ENCODE results near the gene CYTH4. TPM values are rescaled to one million over a fixed set of nuclear protein-coding genes. Genes with fewer than 3 reads are reported as not detected.

CYTH4 gene
- total RNA-seq, 1 experiment from 2014 or later = not detected

- Histone ChIP-seq H4K20me1 (ENCODE audit: insufficient read depth) (no peaks in the 10 kb centered on the region), H3K79me2 (ENCODE audit: low read depth) (no peaks in the 10 kb centered on the region), H2AFZ (no peak overlapping the region), H3K9me2 (ENCODE audit: insufficient read depth) (no peaks in the 10 kb centered on the region), H3K4me2 (no peak overlapping the region), H3K4me1 (replicated peaks; ENCODE audit: insufficient read depth) (peaks cover 20% of the 10 kb centered on the region), H3K36me3 (ENCODE audit: low read depth) (no peaks in the 10 kb centered on the region), H3K27ac (no peak overlapping the region), H3F3A (ENCODE audit: insufficient read depth, low read depth) (peaks cover 7% of the 10 kb centered on the region; the same call in 1 of the 2 replicates), H3K4me3 (no peak overlapping the region), H3K27me3 (ENCODE audit: insufficient read depth, low read depth) (no peaks in the 10 kb centered on the region), H3K9me3 (ENCODE audit: insufficient read depth, low read depth) (no peaks in the 10 kb centered on the region)
- TF ChIP-seq EZH2 (IDR thresholded peaks at IDR 0.05; ENCODE audit: low read depth) = no peak
- TF ChIP-seq, protein P1, sequence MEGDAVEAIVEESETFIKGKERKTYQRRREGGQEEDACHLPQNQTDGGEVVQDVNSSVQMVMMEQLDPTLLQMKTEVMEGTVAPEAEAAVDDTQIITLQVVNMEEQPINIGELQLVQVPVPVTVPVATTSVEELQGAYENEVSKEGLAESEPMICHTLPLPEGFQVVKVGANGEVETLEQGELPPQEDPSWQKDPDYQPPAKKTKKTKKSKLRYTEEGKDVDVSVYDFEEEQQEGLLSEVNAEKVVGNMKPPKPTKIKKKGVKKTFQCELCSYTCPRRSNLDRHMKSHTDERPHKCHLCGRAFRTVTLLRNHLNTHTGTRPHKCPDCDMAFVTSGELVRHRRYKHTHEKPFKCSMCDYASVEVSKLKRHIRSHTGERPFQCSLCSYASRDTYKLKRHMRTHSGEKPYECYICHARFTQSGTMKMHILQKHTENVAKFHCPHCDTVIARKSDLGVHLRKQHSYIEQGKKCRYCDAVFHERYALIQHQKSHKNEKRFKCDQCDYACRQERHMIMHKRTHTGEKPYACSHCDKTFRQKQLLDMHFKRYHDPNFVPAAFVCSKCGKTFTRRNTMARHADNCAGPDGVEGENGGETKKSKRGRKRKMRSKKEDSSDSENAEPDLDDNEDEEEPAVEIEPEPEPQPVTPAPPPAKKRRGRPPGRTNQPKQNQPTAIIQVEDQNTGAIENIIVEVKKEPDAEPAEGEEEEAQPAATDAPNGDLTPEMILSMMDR (conservative IDR thresholded peaks at IDR 0.05) = no peak
- DNase-seq = no peak
- ChIA-PET CTCF (no interaction called here), POLR2A (ENCODE audit: unreplicated experiment) (no interaction called here)
- intact Hi-C loops (cut with micrococcal nuclease; ENCODE audit: unreplicated experiment) = no loop called here
- no TSS peak for BruUV-seq (replicated peaks)
These were observed 18.3 kb downstream of the CYTH4 start for GRCh38 chr22:37300551-37301017.

GRCh38 chr22:37301144-37301830 is 19.0 kb downstream of the CYTH4 start:
- DNase-seq = no peak
- TF ChIP-seq, protein P1 (conservative IDR thresholded peaks at IDR 0.05) = no peak
- no peak for TF ChIP-seq EZH2 (IDR thresholded peaks at IDR 0.05; ENCODE audit: low read depth)
- intact Hi-C loops (cut with micrococcal nuclease; ENCODE audit: unreplicated experiment) = no loop called here
- no peak overlapping the region for H3K4me2 ChIP-seq
- H3K79me2 ChIP-seq (ENCODE audit: low read depth) = no peaks in the 10 kb centered on the region
- BruUV-seq (replicated peaks) = no TSS peak
- CTCF ChIA-PET = no interaction called here
- H3K27ac ChIP-seq = no peak overlapping the region
- no peak overlapping the region for H2AFZ ChIP-seq
- H4K20me1 ChIP-seq (ENCODE audit: insufficient read depth) = no peaks in the 10 kb centered on the region
- no peaks in the 10 kb centered on the region for H3K27me3 ChIP-seq (ENCODE audit: insufficient read depth, low read depth)
- no peaks in the 10 kb centered on the region for H3K9me3 ChIP-seq (ENCODE audit: insufficient read depth, low read depth)
- no peaks in the 10 kb centered on the region for H3K9me2 ChIP-seq (ENCODE audit: insufficient read depth)
- H3K4me1 ChIP-seq (replicated peaks; ENCODE audit: insufficient read depth) = peaks cover 27% of the 10 kb centered on the region
- peaks cover 14% of the 10 kb centered on the region for H3F3A ChIP-seq (ENCODE audit: insufficient read depth, low read depth)
- H3K4me3 ChIP-seq = no peak overlapping the region
- no peaks in the 10 kb centered on the region for H3K36me3 ChIP-seq (ENCODE audit: low read depth)
- POLR2A ChIA-PET (ENCODE audit: unreplicated experiment) = interaction anchor here (0.6 kb wide), 1 partner anchor 25 kb away, joined by 31 read pairs; no protein-coding TSS in a partner anchor

DNA sequence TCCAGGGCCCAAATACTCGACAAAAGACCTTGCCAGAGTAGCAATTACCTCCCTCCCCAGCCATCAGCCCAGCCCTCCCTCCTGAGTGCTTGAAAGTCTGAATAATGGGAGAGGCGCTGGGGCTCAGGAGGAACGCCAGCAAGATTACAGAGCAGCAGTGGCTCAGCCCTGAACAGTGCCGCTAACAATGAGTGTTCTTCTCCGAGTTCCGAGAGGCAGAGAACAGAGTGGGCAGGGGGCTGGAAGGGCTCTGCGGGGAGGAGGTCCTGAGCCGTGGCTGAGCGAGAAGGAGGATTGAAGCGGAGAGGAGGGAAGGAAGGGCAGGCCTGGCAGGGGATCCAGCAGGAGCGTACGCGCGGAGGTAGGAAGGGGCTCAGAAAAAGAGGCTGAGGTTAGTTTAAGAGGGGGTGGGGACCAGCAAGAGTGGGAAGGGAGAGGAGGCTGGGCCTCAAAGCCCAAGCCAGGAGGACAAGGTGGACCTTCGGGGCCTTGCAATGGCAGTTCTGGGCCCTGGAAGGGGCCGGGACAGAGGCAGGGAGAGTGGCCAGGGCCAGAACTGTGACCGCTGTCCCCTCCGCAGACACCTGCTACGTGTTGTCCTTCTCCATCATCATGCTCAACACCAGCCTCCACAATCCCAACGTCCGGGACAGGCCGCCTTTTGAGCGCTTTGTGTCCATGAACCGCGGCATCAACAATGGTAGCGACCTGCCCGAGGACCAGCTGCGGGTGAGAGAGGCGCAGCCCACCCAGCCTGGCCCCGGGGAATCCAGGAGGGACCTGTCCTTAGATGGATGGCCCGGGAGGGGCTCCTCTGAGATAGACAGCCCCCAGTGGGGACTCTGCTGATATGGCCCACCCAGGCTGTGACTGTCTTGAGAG is 20.6 kb downstream of the CYTH4 start:
- no peaks in the 10 kb centered on the region for H3K79me2 ChIP-seq (ENCODE audit: low read depth)
- H2AFZ ChIP-seq = no peak overlapping the region
- CTCF ChIA-PET = no interaction called here
- BruUV-seq (replicated peaks) = no TSS peak
- no peak for DNase-seq
- H3K4me1 ChIP-seq (replicated peaks; ENCODE audit: insufficient read depth) = peaks cover 44% of the 10 kb centered on the region
- POLR2A ChIA-PET (ENCODE audit: unreplicated experiment) = no interaction called here
- no peaks in the 10 kb centered on the region for H3K9me3 ChIP-seq (ENCODE audit: insufficient read depth, low read depth)
- H3K36me3 ChIP-seq (ENCODE audit: low read depth) = no peaks in the 10 kb centered on the region
- no peaks in the 10 kb centered on the region for H3K9me2 ChIP-seq (ENCODE audit: insufficient read depth)
- no peak overlapping the region for H3K4me2 ChIP-seq
- no peaks in the 10 kb centered on the region for H4K20me1 ChIP-seq (ENCODE audit: insufficient read depth)
- H3K27me3 ChIP-seq (ENCODE audit: insufficient read depth, low read depth) = no peaks in the 10 kb centered on the region
- H3K4me3 ChIP-seq = no peak overlapping the region
- intact Hi-C loops (cut with micrococcal nuclease; ENCODE audit: unreplicated experiment) = no loop called here
- TF ChIP-seq, protein P1 (conservative IDR thresholded peaks at IDR 0.05) = no peak
- TF ChIP-seq EZH2 (IDR thresholded peaks at IDR 0.05; ENCODE audit: low read depth) = no peak
- H3F3A ChIP-seq (ENCODE audit: insufficient read depth, low read depth) = peaks cover 30% of the 10 kb centered on the region
- no peak overlapping the region for H3K27ac ChIP-seq
